Measurements from ENCODE around the gene CA6. TPM values are rescaled to one million over a fixed set of nuclear protein-coding genes. Genes with fewer than 3 reads are reported as not detected.

CA6 gene
- total RNA-seq, 1 experiment from 2014 or later: 0.11 TPM

GRCh38 chr1:8976896-8977450 lies 31.3 kb downstream of the CA6 start (continued):
- TF ChIP-seq ZBTB21 (CRISPR knock-in tag; IDR thresholded peaks at IDR 0.05; ENCODE audit: borderline replicate concordance) (no peak), ZNF532 (CRISPR knock-in tag; IDR thresholded peaks at IDR 0.05; ENCODE audit: borderline replicate concordance) (no peak), CBFB (CRISPR knock-in tag; IDR thresholded peaks at IDR 0.05; ENCODE audit: low read depth) (no peak), NFATC4 (CRISPR knock-in tag; IDR thresholded peaks at IDR 0.05) (no peak), NR3C1 (CRISPR knock-in tag; conservative IDR thresholded peaks at IDR 0.05; ENCODE audit: low read depth) (no peak), JUN (CRISPR knock-in tag; IDR thresholded peaks at IDR 0.05) (no peak), CTCF (IDR thresholded peaks at IDR 0.05) (no peak), ATF1 (CRISPR knock-in tag; IDR thresholded peaks at IDR 0.05) (no peak)

GRCh38 chr1:8980656-8981055 lies 35.0 kb downstream of the CA6 start:
- no peak overlapping the region for H3K27ac Mint-ChIP-seq
- ChIA-PET POLR2A (no interaction called here), CTCF (interaction anchor here (1.2 kb wide), 1 partner anchor 24 kb away, joined by 3 read pairs; no protein-coding TSS in a partner anchor)
- peaks cover 3% of the 10 kb centered on the region; the same call in 1 of the 2 replicates for H3K4me1 Mint-ChIP-seq
- H3K36me3 Mint-ChIP-seq: no peaks in the 10 kb centered on the region
- no peak for TF ChIP-seq FOXJ3 (CRISPR knock-in tag; IDR thresholded peaks at IDR 0.05; ENCODE audit: borderline replicate concordance)
- TF ChIP-seq ESRRA (CRISPR knock-in tag; IDR thresholded peaks at IDR 0.05; ENCODE audit: borderline replicate concordance): no peak
- H3K4me3 Mint-ChIP-seq: no peak overlapping the region
- ATAC-seq: no peak
- peaks cover 9% of the 10 kb centered on the region for H3K9me3 Mint-ChIP-seq
- no peak for DNase-seq (ENCODE audit: low spot score)
- H3K27me3 Mint-ChIP-seq (ENCODE audit: low read depth): peaks cover 3% of the 10 kb centered on the region; the same call in 1 of the 2 replicates

GRCh38 chr1:8981169-8981568 lies 35.5 kb downstream of the CA6 start:
- H3K27me3 Mint-ChIP-seq (ENCODE audit: low read depth): peaks cover 3% of the 10 kb centered on the region; the same call in 1 of the 2 replicates
- no peak overlapping the region for H3K4me3 Mint-ChIP-seq
- ChIA-PET POLR2A (no interaction called here), CTCF (no interaction called here)
- H3K9me3 Mint-ChIP-seq: peaks cover 9% of the 10 kb centered on the region
- H3K36me3 Mint-ChIP-seq: no peaks in the 10 kb centered on the region
- H3K4me1 Mint-ChIP-seq: peaks cover 3% of the 10 kb centered on the region; the same call in 1 of the 2 replicates
- ATAC-seq (no peak), DNase-seq (ENCODE audit: low spot score) (no peak)
- H3K27ac Mint-ChIP-seq: no peak overlapping the region
- no peak for TF ChIP-seq OVOL2 (CRISPR knock-in tag; IDR thresholded peaks at IDR 0.05; ENCODE audit: borderline replicate concordance)
- TF ChIP-seq ARID4B (CRISPR knock-in tag; IDR thresholded peaks at IDR 0.05; ENCODE audit: borderline replicate concordance): no peak
- TF ChIP-seq E2F1 (CRISPR knock-in tag; IDR thresholded peaks at IDR 0.05): no peak
- no peak for TF ChIP-seq CREM (CRISPR knock-in tag; IDR thresholded peaks at IDR 0.05)
- TF ChIP-seq E2F5 (CRISPR knock-in tag; IDR thresholded peaks at IDR 0.05): no peak
- TF ChIP-seq TP53 (CRISPR knock-in tag; IDR thresholded peaks at IDR 0.05): no peak
- no peak for TF ChIP-seq TEAD4 (CRISPR knock-in tag; IDR thresholded peaks at IDR 0.05)
- TF ChIP-seq FOXJ3 (CRISPR knock-in tag; IDR thresholded peaks at IDR 0.05; ENCODE audit: borderline replicate concordance): no peak
- no peak for TF ChIP-seq NFATC4 (CRISPR knock-in tag; IDR thresholded peaks at IDR 0.05)
- no peak for TF ChIP-seq CBFB (CRISPR knock-in tag; IDR thresholded peaks at IDR 0.05; ENCODE audit: low read depth)
- no peak for TF ChIP-seq ZNF396 (CRISPR knock-in tag; IDR thresholded peaks at IDR 0.05; ENCODE audit: borderline replicate concordance)
- no peak for TF ChIP-seq FOXK1 (CRISPR knock-in tag; IDR thresholded peaks at IDR 0.05)
- no peak for TF ChIP-seq IRF1 (CRISPR knock-in tag; IDR thresholded peaks at IDR 0.05)

Measured in WTC11 (cell line).